Spleen (tissue), 13 donors: ENCODE results near the gene KATNA1. TPM values are rescaled to one million over a fixed set of nuclear protein-coding genes. Genes with fewer than 3 reads are reported as not detected.

Experiments used
- DNase-seq: peaks from one replicate; pipeline ENCODE4 v3.0.0-alpha.2; 2020
- H3K27ac ChIP-seq, 8 donors: fragments of 200-600 bp; sonication (generic) in 7 of 8; 1 replicate in 4 of 8; 2 replicates in 4 of 8; pipeline versions ENCODE4 v1.5.0 to v1.8.0; 2016 to 2021; ENCODE audit warnings: inconsistent platforms in 4 of 8, mild to moderate bottlenecking in 4 of 8, moderate library complexity in 1 of 8
- H3K27me3 ChIP-seq, 7 donors: fragments of 200-600 bp; sonication (generic) in 6 of 7; replicated peaks in 1 of 7; 1 replicate in 4 of 7; 2 replicates in 3 of 7; pipeline versions ENCODE4 v1.5.0 to v1.8.0; 2016 to 2021; ENCODE audit warnings: inconsistent platforms in 3 of 7, mild to moderate bottlenecking in 1 of 7
- H3K36me3 ChIP-seq, 6 donors: fragments of 200-600 bp; sonication (generic) in 5 of 6; 1 replicate in 4 of 6; 2 replicates in 2 of 6; pipeline versions ENCODE4 v1.5.0 to v1.8.0; 2016 to 2021; ENCODE audit warnings: inconsistent platforms in 2 of 6
- H3K4me1 ChIP-seq, 6 donors: fragments of 200-600 bp; sonication (generic) in 5 of 6; 1 replicate in 3 of 6; 2 replicates in 3 of 6; pipeline versions ENCODE4 v1.5.0 to v1.8.0; 2016 to 2021; ENCODE audit warnings: inconsistent platforms in 3 of 6
- H3K4me3 ChIP-seq, 8 donors: fragments of 200-600 bp; sonication (generic) in 7 of 8; 1 replicate in 4 of 8; 2 replicates in 4 of 8; pipeline versions ENCODE4 v1.5.0 to v1.8.0; 2016 to 2021; ENCODE audit warnings: inconsistent platforms in 4 of 8, mild to moderate bottlenecking in 4 of 8, moderate library complexity in 2 of 8
- H3K9me3 ChIP-seq, 8 donors: fragments of 200-600 bp; sonication (generic) in 7 of 8; 1 replicate in 4 of 8; 2 replicates in 4 of 8; pipeline versions ENCODE4 v1.5.0 to v1.8.0; 2016 to 2021; ENCODE audit warnings: inconsistent platforms in 4 of 8
- CTCF ChIP-seq, 11 experiments: fragments of 200-600 bp in 7 of 11; fragments of 450-650 bp in 4 of 11; sonication (generic) in 4 of 11; IDR thresholded peaks in 8 of 11; conservative IDR thresholded peaks in 3 of 11; 1 replicate in 7 of 11; 2 replicates in 4 of 11; pipeline versions ENCODE4 v1.4.0 to v1.8.0; 2016 to 2021; ENCODE audit warnings: antibody characterized with exemption in 11 of 11, inconsistent platforms in 4 of 11, mild to moderate bottlenecking in 1 of 11
- POLR2A ChIP-seq, 3 donors: fragments of 450-650 bp; IDR thresholded peaks; one replicate each; pipeline ENCODE4 v1.5.1; 2017; ENCODE audit warnings: antibody characterized with exemption in 3 of 3, mild to moderate bottlenecking in 1 of 3
- POLR2AphosphoS5 ChIP-seq, 3 donors: sonication (generic); formaldehyde crosslinking; IDR thresholded peaks; one replicate each; pipeline ENCODE4 v1.5.1; 2017; ENCODE audit warnings: antibody characterized with exemption in 3 of 3
- WGBS, 5 donors: extraction: QIAGEN DNeasy Blood & Tissue Kit in 3 of 5; methylation state at CpG; one replicate each; pipeline versions ENCODE4 v1.1.5 to v1.1.7; 2013 to 2018; 5-methylcytosine and 5-hydroxymethylcytosine counted together
- intact Hi-C: fragments of 100-400 bp; cut with DNase I; formaldehyde crosslinking; loops from one replicate; pipeline ENCODE4 v1.15.0; 2023; ENCODE audit warnings: low total_unique reads
- long read RNA-seq, 2 donors: transcript quantifications; one replicate each; lab custom pipeline, GENCODE V29; 2026
- polyA plus RNA-seq, 3 donors: library from polyadenylated mRNA; stranded (reverse); fragments of 200-250 nt; gene quantifications; one replicate each; pipeline ENCODE4 v1.2.1, GENCODE V29; 2013
- total RNA-seq, 7 donors: library from RNA; depleted of rRNA in 3 of 7; stranded (reverse); fragments of >200 nt in 3 of 7; fragmentation: NEBNext Ultra II Directional in 4 of 7; extraction: Animal tissue kit (Norgen Biotek cat#: 25700) in 4 of 7; gene quantifications; one replicate each; pipeline versions ENCODE4 v1.1.0 to v1.2.1, GENCODE V29; 2016 to 2021
- donor health status: healthy with polysubstance abuse.
- donor health status: DM: no; HTN: no; CAD: no; lungs with moderate emphysema.
- donor health status: DM: no; HTN: no; CAD: no.
- donor health status: Bipolar disorder and iron deficiency.
- donor health status: healthy.
- donor health status: DM: no; HTN: no; CAD: no.
- donor health status: DM: yes; HTN: yes; CAD: no.

The KATNA1 gene
- 10 to 100 TPM; 13.6 to 28.5 (median 17.1) TPM for total RNA-seq
- 10 to 100 TPM in 2 of 3 donors, 1 to 10 TPM in 1; 9.3 to 13.8 (median 10.9) TPM for polyA plus RNA-seq
- long read RNA-seq, donor 1, transcript KATNA1-203 (11 exons, 1,984 nt) = major isoform, 9 of 19 reads
- long read RNA-seq, donor 1, partial matches to known transcripts = 5 of 19 reads
- long read RNA-seq, donor 1, other reads (novel, unspliced or antisense) = 0 of 19 reads
- long read RNA-seq, donor 2, partial matches to known transcripts = 5 of 13 reads
- long read RNA-seq, donor 2, other reads (novel, unspliced or antisense) = 0 of 13 reads

GRCh38 chr6:149648148-149649145 lies at the start of gene KATNA1:
KATNA1 (minus strand) TSS chr6:149648714; CDS start chr6:149638547, 10,167 bp downstream.
- peak; percentile 96 for DNase-seq
- H3K9me3 ChIP-seq = no peaks in the 10 kb centered on the region
- H3K27me3 ChIP-seq = no peaks in the 10 kb centered on the region
- 0 to 1% (median 1%) methylated on average over 48 to 69 of the region's 69 CpGs for WGBS, 5 donors
- H3K36me3 ChIP-seq = no peaks in the 10 kb centered on the region
- H3K4me1 ChIP-seq = peaks cover 6 to 46% (median 30%) of the 10 kb centered on the region in 6 donors
- intact Hi-C loops = loop anchor here (10.0 kb wide), 1 partner anchor 66 kb away; the partner anchor contains the start of gene LATS1
- peak within 1 kb of the TSS; percentile 77 to 95 (median 86) for H3K4me3 ChIP-seq
- H3K27ac ChIP-seq = peak within 1 kb of the TSS; percentile 76 to 92 (median 85)
- TF ChIP-seq POLR2AphosphoS5 (IDR thresholded peaks at IDR 0.05) = peak; percentile 95 to 96 (median 96)
- peak in 4 of 11 experiments; percentile 7 to 28 (median 15) for TF ChIP-seq CTCF (IDR thresholded peaks at IDR 0.05 in 8 of 11, conservative IDR thresholded peaks at IDR 0.05 in 3 of 11)
- peak in 2 of 3 donors; percentile 37 to 53 for TF ChIP-seq POLR2A (IDR thresholded peaks at IDR 0.05)

- intact Hi-C loops = no loop called here
Measured at GRCh38 chr6:149698175-149698574, 49.7 kb upstream of the KATNA1 start.

GRCh38 chr6:149696901-149697300 lies 48.4 kb upstream of the KATNA1 start:
- TF ChIP-seq POLR2AphosphoS5 (IDR thresholded peaks at IDR 0.05) (no peak), POLR2A (IDR thresholded peaks at IDR 0.05) (no peak), CTCF (IDR thresholded peaks at IDR 0.05 in 8 of 11, conservative IDR thresholded peaks at IDR 0.05 in 3 of 11) (no peak)
- Histone ChIP-seq H3K4me3 (no peak overlapping the region), H3K9me3 (no peaks in the 10 kb centered on the region), H3K36me3 (peaks cover 0 to 94% (median 34%) of the 10 kb centered on the region in 6 donors), H3K27ac (no peak overlapping the region), H3K27me3 (no peaks in the 10 kb centered on the region), H3K4me1 (peaks cover 1 to 55% (median 14%) of the 10 kb centered on the region in 6 donors)
- WGBS, 5 donors = 50 to 77% (median 68%) methylated on average over 1 of the region's 1 CpG
- intact Hi-C loops = no loop called here
- DNase-seq = no peak

More at GRCh38 chr6:149698175-149698574, 49.7 kb upstream of the KATNA1 start:
- Histone ChIP-seq H3K4me1 (peaks cover 6 to 66% (median 23%) of the 10 kb centered on the region in 6 donors), H3K27me3 (no peaks in the 10 kb centered on the region), H3K27ac (no peak overlapping the region), H3K4me3 (no peak overlapping the region), H3K9me3 (no peaks in the 10 kb centered on the region), H3K36me3 (peaks cover 0 to 83% (median 27%) of the 10 kb centered on the region in 6 donors)
- no peak for DNase-seq
- 90 to 100% (median 94%) methylated on average over 2 of the region's 2 CpGs for WGBS, 5 donors
- TF ChIP-seq POLR2AphosphoS5 (IDR thresholded peaks at IDR 0.05) = no peak
- TF ChIP-seq POLR2A (IDR thresholded peaks at IDR 0.05) = no peak
- TF ChIP-seq CTCF (IDR thresholded peaks at IDR 0.05 in 8 of 11, conservative IDR thresholded peaks at IDR 0.05 in 3 of 11) = no peak
